H1 (cell line): Measurements from ENCODE around the gene TNFAIP2. TPM values are rescaled to one million over a fixed set of nuclear protein-coding genes. Genes with fewer than 3 reads are reported as not detected.

Experiments
- CTCF ChIA-PET: fragments of 300-600 bp; sonication (Branson Sonifier 250); formaldehyde crosslinking; loops from one replicate; lab custom pipeline; 2021; ENCODE audit not compliant: partially characterized antibody; lab: Charles Lee
- POLR2A ChIA-PET: fragments of 300-600 bp; sonication (Branson Sonifier 250); formaldehyde crosslinking; loops from one replicate; lab custom pipeline; 2021; ENCODE audit warnings: inconsistent platforms; ENCODE audit not compliant: partially characterized antibody; lab: Charles Lee
- DNase-seq, 2 experiments: peaks; one replicate each; pipeline versions ENCODE4 v3.0.0 to v3.0.0-alpha.2; 2010 to 2022; ENCODE audit warnings: low spot score in 2 of 2, low read depth in 1 of 2, mixed read lengths in 1 of 2
- FAIRE-seq: peaks from 2 replicates; lab custom pipeline; 2011; peaks lifted over from hg19 to GRCh38; lab: Jason Lieb, UNC
- H2AFZ ChIP-seq: 2 replicates; pipeline ENCODE4 v1.8.1; 2012; ENCODE audit warnings: low read length, inconsistent platforms
- H2AK5ac ChIP-seq: 2 replicates; pipeline ENCODE4 v1.6.1; 2013; ENCODE audit warnings: low read depth, low read length
- H2BK120ac ChIP-seq: replicated peaks from 2 replicates; pipeline ENCODE3; 2013; ENCODE audit warnings: low read depth, low read length, inconsistent platforms
- H2BK12ac ChIP-seq: 2 replicates; pipeline ENCODE4 v1.6.1; 2013; ENCODE audit warnings: low read depth, low read length
- H2BK15ac ChIP-seq: 2 replicates; pipeline ENCODE4 v1.6.1; 2013; ENCODE audit warnings: low read length
- H2BK20ac ChIP-seq: 2 replicates; pipeline ENCODE4 v1.6.1; 2013; ENCODE audit warnings: low read length
- H2BK5ac ChIP-seq: 2 replicates; pipeline ENCODE4 v1.6.1; 2013; ENCODE audit warnings: low read depth, low read length
- H3K14ac ChIP-seq: 2 replicates; pipeline ENCODE4 v1.6.1; 2013; ENCODE audit warnings: inconsistent platforms; ENCODE audit not compliant: insufficient read length
- H3K18ac ChIP-seq: 2 replicates; pipeline ENCODE4 v1.6.1; 2013; ENCODE audit warnings: low read length; ENCODE audit errors: extremely low read depth
- H3K23ac ChIP-seq: 2 replicates; pipeline ENCODE4 v1.6.1; 2013; ENCODE audit warnings: inconsistent platforms; ENCODE audit not compliant: insufficient read length
- H3K23me2 ChIP-seq: 2 replicates; pipeline ENCODE4 v1.6.1; 2013; ENCODE audit warnings: low read depth, low read length
- H3K27ac ChIP-seq: 2 replicates; pipeline ENCODE4 v1.6.1; 2011; ENCODE audit warnings: low read depth, low read length, inconsistent platforms
- H3K27me3 ChIP-seq, 4 experiments: replicated peaks in 1 of 4; 1 replicate in 1 of 4; 2 replicates in 3 of 4; pipeline versions ENCODE4 v1.6.1 to v1.8.1; 2011 to 2013; ENCODE audit warnings: low read length in 3 of 4, mild to moderate bottlenecking in 3 of 4, inconsistent platforms in 2 of 4, mixed read lengths in 2 of 4, moderate library complexity in 1 of 4; ENCODE audit not compliant: control insufficient read depth in 3 of 4, insufficient read depth in 3 of 4; ENCODE audit errors: extremely low read depth in 1 of 4
- H3K36me3 ChIP-seq, 4 experiments: 2 replicates each; pipeline versions ENCODE4 v1.6.1 to v1.8.1; 2011 to 2013; ENCODE audit warnings: mild to moderate bottlenecking in 4 of 4, low read length in 3 of 4, moderate library complexity in 2 of 4, control low read depth in 1 of 4, inconsistent platforms in 1 of 4; ENCODE audit not compliant: insufficient read depth in 4 of 4, control insufficient read depth in 2 of 4
- H3K4ac ChIP-seq: replicated peaks from 2 replicates; pipeline ENCODE3; 2013; ENCODE audit warnings: low read length, low read depth, mixed read lengths, inconsistent platforms; ENCODE audit not compliant: insufficient read length
- H3K4me1 ChIP-seq, 4 experiments: replicated peaks in 1 of 4; 1 replicate in 1 of 4; 2 replicates in 3 of 4; pipeline versions ENCODE4 v1.6.1 to v1.8.1; 2011 to 2013; ENCODE audit warnings: low read length in 3 of 4, inconsistent platforms in 2 of 4, mixed read lengths in 1 of 4; ENCODE audit not compliant: insufficient read depth in 4 of 4, control insufficient read depth in 3 of 4
- H3K4me2 ChIP-seq, 2 experiments: 2 replicates each; pipeline versions ENCODE4 v1.6.1 to v1.8.1; 2011 to 2013; ENCODE audit warnings: low read depth in 2 of 2, low read length in 2 of 2, control low read depth in 1 of 2, inconsistent platforms in 1 of 2, mild to moderate bottlenecking in 1 of 2; ENCODE audit not compliant: insufficient read depth in 1 of 2
- H3K4me3 ChIP-seq, 4 experiments: fragments of 200-600, 300-600 bp in 1 of 4; sonication (generic), shearing (Covaris generic), sonication (Bioruptor Twin) in 1 of 4; 2 replicates each; pipeline versions ENCODE4 v1.5.1 to v1.8.1; 2011 to 2016; ENCODE audit warnings: low read length in 4 of 4, low read depth in 3 of 4, control low read depth in 2 of 4, inconsistent platforms in 2 of 4, mild to moderate bottlenecking in 2 of 4, mixed read lengths in 1 of 4, moderate library complexity in 1 of 4; ENCODE audit not compliant: insufficient read depth in 2 of 4; ENCODE audit errors: extremely low read depth in 1 of 4
- H3K56ac ChIP-seq: replicated peaks from 2 replicates; pipeline ENCODE3; 2013; ENCODE audit warnings: low read depth, mild to moderate bottlenecking, mixed read lengths, low read length, inconsistent platforms; ENCODE audit not compliant: insufficient read length
- H3K79me1 ChIP-seq: 2 replicates; pipeline ENCODE4 v1.6.1; 2013; ENCODE audit warnings: low read depth, low read length, control low read depth
- H3K79me2 ChIP-seq, 2 experiments: 2 replicates each; pipeline versions ENCODE4 v1.6.1 to v1.8.1; 2012 to 2013; ENCODE audit warnings: low read length in 2 of 2, mild to moderate bottlenecking in 2 of 2, inconsistent platforms in 1 of 2; ENCODE audit not compliant: insufficient read depth in 2 of 2, control insufficient read depth in 1 of 2
- H3K9ac ChIP-seq, 4 experiments: replicated peaks in 1 of 4; 1 replicate in 1 of 4; 2 replicates in 3 of 4; pipeline versions ENCODE4 v1.6.1 to v1.8.1; 2011 to 2013; ENCODE audit warnings: low read depth in 3 of 4, low read length in 3 of 4, control low read depth in 2 of 4, mild to moderate bottlenecking in 2 of 4, moderate library complexity in 2 of 4, inconsistent platforms in 1 of 4; ENCODE audit errors: extremely low read depth in 1 of 4
- H3K9me3 ChIP-seq, 2 experiments: 2 replicates each; pipeline versions ENCODE4 v1.6.1 to v1.8.1; 2012 to 2013; ENCODE audit warnings: mild to moderate bottlenecking in 2 of 2, moderate library complexity in 2 of 2, control low read depth in 1 of 2, inconsistent platforms in 1 of 2, low read depth in 1 of 2, low read length in 1 of 2, mixed read lengths in 1 of 2; ENCODE audit not compliant: insufficient read depth in 2 of 2
- H4K20me1 ChIP-seq, 2 experiments: replicated peaks in 1 of 2; 2 replicates each; pipeline versions ENCODE3 to v1.8.1; 2011 to 2013; ENCODE audit warnings: inconsistent platforms in 2 of 2, low read length in 2 of 2, mild to moderate bottlenecking in 1 of 2; ENCODE audit not compliant: insufficient read depth in 2 of 2, control insufficient read depth in 1 of 2
- H4K5ac ChIP-seq: 2 replicates; pipeline ENCODE4 v1.6.1; 2013; ENCODE audit warnings: low read length, low read depth, mixed read lengths, inconsistent platforms; ENCODE audit not compliant: insufficient read length
- H4K8ac ChIP-seq: 2 replicates; pipeline ENCODE4 v1.8.0; 2013; ENCODE audit warnings: mild to moderate bottlenecking, moderate library complexity, low read length, inconsistent platforms; ENCODE audit not compliant: insufficient read depth; ENCODE audit errors: extremely low read depth
- H4K91ac ChIP-seq: replicated peaks from 2 replicates; pipeline ENCODE3; 2013; ENCODE audit warnings: low read length, mixed read lengths, inconsistent platforms; ENCODE audit not compliant: insufficient read length
- RNF2 ChIP-seq: fragments of 200-900, 300-1000 bp; sonication (generic); IDR thresholded peaks from 2 replicates; pipeline ENCODE4 v1.7.1; 2016; ENCODE audit warnings: borderline replicate concordance, low read depth, mild to moderate bottlenecking, antibody characterized with exemption, low read length; ENCODE audit not compliant: poor library complexity, severe bottlenecking; ENCODE audit errors: missing control alignments
- WGBS, 2 experiments: shearing (Covaris generic) in 1 of 2; methylation state at CpG; one replicate each; pipeline versions ENCODE4 v1.1.6 to v1.1.7; 2013 to 2015; ENCODE audit warnings: low lambda C conversion rate in 2 of 2, mixed read lengths in 2 of 2, inconsistent platforms in 1 of 2, low coverage in 1 of 2, missing lambda C conversion rate in 1 of 2; ENCODE audit not compliant: insufficient replicate concordance in 2 of 2, insufficient coverage in 1 of 2, insufficient read length in 1 of 2; ENCODE audit errors: extremely low coverage in 1 of 2, missing lambda C conversion rate in 1 of 2; 5-methylcytosine and 5-hydroxymethylcytosine counted together
- polyA plus RNA-seq, 7 experiments: library from polyadenylated mRNA; depleted of rRNA in 3 of 7; stranded (reverse) in 5 of 7; unstranded in 2 of 7; fragments of >200 nt in 5 of 7; fragments of 200-250 nt in 2 of 7; gene quantifications; 1 replicate in 5 of 7; 2 replicates in 1 of 7; 4 replicates in 1 of 7; pipeline versions ENCODE4 v1.2.1 to v1.2.3, GENCODE V29; 2011 to 2013; ENCODE audit warnings: missing spikeins in 2 of 7, mixed read lengths in 2 of 7
- total RNA-seq: library from RNA; stranded (reverse); fragmentation: NEBNext Ultra II Directional; extraction: Animal tissue kit (Norgen Biotek cat#: 25700); gene quantifications from 2 replicates; pipeline ENCODE4 v1.2.1, GENCODE V29; 2021

Gene TNFAIP2
- total and polyA plus RNA-seq, 2 of the 8 experiments (the other 6 are each of a cell fraction or from before 2014, with no cell fraction given), result 28.3 to 34.5 TPM

DNA sequence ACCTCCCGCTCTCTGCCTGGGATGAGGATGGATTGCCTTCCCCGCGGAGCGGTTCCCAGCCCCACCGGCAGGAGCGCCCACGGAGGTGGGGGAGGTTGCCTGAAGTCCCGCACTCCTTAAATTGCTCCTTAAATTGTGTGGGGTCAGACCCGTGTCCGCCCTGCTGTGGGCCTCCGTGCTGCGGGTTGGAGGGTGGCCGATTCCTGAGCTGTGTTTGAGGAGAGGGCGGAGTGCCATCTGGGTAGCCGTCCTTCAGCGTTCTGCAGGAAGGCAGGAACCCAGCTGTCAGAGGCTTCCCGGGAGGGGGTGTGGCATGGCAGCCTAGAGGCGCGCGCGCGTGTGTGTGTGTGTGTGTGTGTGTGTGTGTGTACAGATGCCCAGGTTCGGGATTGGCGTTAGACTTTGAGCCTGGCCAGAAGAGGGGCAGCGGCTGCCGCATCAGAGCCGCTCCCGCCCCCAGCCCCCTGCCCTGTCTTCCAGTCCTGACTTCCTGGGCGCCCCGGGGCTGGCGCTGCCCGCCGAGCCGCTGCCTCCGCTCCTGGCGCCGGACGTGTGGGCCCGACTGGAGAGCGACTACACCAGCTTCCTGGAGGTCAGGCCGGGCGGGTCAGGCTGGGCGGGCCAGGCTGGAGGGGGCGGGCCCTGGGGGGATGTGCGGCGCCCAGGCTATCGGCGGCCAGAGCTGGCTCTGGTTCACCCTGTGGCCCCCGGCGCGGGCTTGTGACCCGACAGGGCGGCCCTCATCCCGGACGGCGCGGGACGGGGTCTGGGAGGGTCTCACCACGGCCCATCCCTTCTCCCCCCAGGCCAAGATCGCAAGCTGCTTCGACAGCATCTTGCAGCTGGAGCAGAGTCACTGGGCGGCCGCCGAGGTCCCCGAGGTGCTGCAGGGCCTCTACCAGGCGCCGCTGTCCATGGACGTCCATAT lies 19.5 kb upstream of the TNFAIP2 start:
- FAIRE-seq (no peak), DNase-seq (peak in 1 of 2 experiments; percentile 76)
- Histone ChIP-seq H2BK20ac (no peak overlapping the region), H3K4me2 (peak overlapping the region in 1 of 2 experiments; percentile 66; a peak in 1 of 4 replicates), H2AFZ (no peak overlapping the region), H3K27ac (no peak overlapping the region), H2BK5ac (no peak overlapping the region), H3K23ac (no peak overlapping the region), H3K27me3 (peaks cover 7 to 42% (median 34%) of the 10 kb centered on the region in 4 experiments), H3K4me3 (no peak overlapping the region), H4K5ac (no peak overlapping the region), H3K9ac (no peak overlapping the region), H3K36me3 (no peaks in the 10 kb centered on the region), H3K56ac (no peak overlapping the region), H3K14ac (no peak overlapping the region), H3K4ac (no peak overlapping the region), H4K8ac (peak overlapping the region; percentile 62; the same call in 1 of the 2 replicates), H3K4me1 (peaks cover 0 to 37% (median 20%) of the 10 kb centered on the region in 4 experiments; a peak in 6 of 7 replicates), H3K23me2 (peaks cover 3% of the 10 kb centered on the region; the same call in 1 of the 2 replicates), H3K79me2 (no peaks in the 10 kb centered on the region), H3K9me3 (no peaks in the 10 kb centered on the region), H2BK15ac (no peak overlapping the region), H4K91ac (no peak overlapping the region), H2BK12ac (no peak overlapping the region), H2BK120ac (no peak overlapping the region), H4K20me1 (peaks cover 0 to 3% of the 10 kb centered on the region in 2 experiments), H3K79me1 (no peaks in the 10 kb centered on the region), H3K18ac (no peak overlapping the region), H2AK5ac (no peak overlapping the region)
- ChIA-PET POLR2A (interaction anchor here (1.0 to 2.5 kb wide), 7 partner anchors 14 to 230 kb away, joined by 3 to 14 read pairs (median 4); partner anchors contain the start of gene EIF5), CTCF (interaction anchor here (0.7 to 10.4 kb wide), 30 partner anchors 7 to 427 kb away, joined by 3 to 276 read pairs (median 10); partner anchors contain the start of genes EXOC3L4, LBHD2 and TNFAIP2)
- 87% methylated on average over 38 of the region's 68 CpGs; no CpG with 5 or more reads in 1 of the 2 experiments for WGBS, 2 experiments
- TF ChIP-seq RNF2, result peak; percentile 30
